ENCODE data around the gene CGNL1. TPM values are rescaled to one million over a fixed set of nuclear protein-coding genes. Genes with fewer than 3 reads are reported as not detected.

The CGNL1 gene
- total and polyA plus RNA-seq, 10 of the 15 experiments (the other 5 are each of a cell fraction or from before 2014, with no cell fraction given): under 0.01 to 0.27 (median 0.04) TPM; not detected in 3

GRCh38 chr15:57529748-57530147 lies 153.4 kb downstream of the CGNL1 start (continued):
- no peak for TF ChIP-seq PAX8 (IDR thresholded peaks at IDR 0.05)
- no peak for TF ChIP-seq STAT1 (conservative IDR thresholded peaks at IDR 0.05)
- TF ChIP-seq RAD51 (IDR thresholded peaks at IDR 0.05): no peak
- TF ChIP-seq KLF5 (IDR thresholded peaks at IDR 0.05; ENCODE audit: partially characterized antibody): no peak
- TF ChIP-seq WRNIP1 (IDR thresholded peaks at IDR 0.05; ENCODE audit: borderline replicate concordance, low read depth, low read length): no peak
- TF ChIP-seq ZZZ3 (IDR thresholded peaks at IDR 0.05; ENCODE audit: control insufficient read depth, insufficient read length, low read depth): no peak

- H3K4me2 ChIP-seq (ENCODE audit: control insufficient read depth, insufficient read depth): no peak overlapping the region
- no peaks in the 10 kb centered on the region for H4K20me1 ChIP-seq (ENCODE audit: control insufficient read depth, insufficient read depth)
- POLR2A ChIA-PET: no interaction called here
- no peaks in the 10 kb centered on the region for H3K4me1 ChIP-seq (ENCODE audit: control insufficient read depth, insufficient read depth, low read length)
- in situ Hi-C loops (cut with MboI) (loop anchor here (5.0 to 25.0 kb wide), 4 partner anchors 386 to 1038 kb away; no protein-coding TSS in a partner anchor), intact Hi-C loops (cut with micrococcal nuclease; ENCODE audit: unreplicated experiment) (no loop called here)
- H3K36me3 ChIP-seq (ENCODE audit: control insufficient read depth in 2 of 2, insufficient read depth in 2 of 2, low read length in 1 of 2): no peaks in the 10 kb centered on the region
- no peak overlapping the region for H2AFZ ChIP-seq (ENCODE audit: control insufficient read depth, low read depth, low read length)
- H3K4me3 ChIP-seq: no peak overlapping the region
- ATAC-seq (no peak), DNase-seq (ENCODE audit: low read depth, low spot score) (no peak), FAIRE-seq (no peak)
- no peak overlapping the region for H3K9ac ChIP-seq (ENCODE audit: control insufficient read depth, insufficient read depth, low read length)
- SMC1A ChIA-PET (ENCODE audit: uncharacterized antibody, unreplicated experiment): interaction anchor here (1.0 kb wide), 1 partner anchor 12 kb away, joined by 3 read pairs; no protein-coding TSS in a partner anchor
- CTCF ChIA-PET: interaction anchor here (1.3 to 2.0 kb wide), 2 partner anchors 9 to 192 kb away, joined by 5 to 7 read pairs; no protein-coding TSS in a partner anchor
- no peak overlapping the region for H3K27ac ChIP-seq (ENCODE audit: control insufficient read depth, insufficient read depth)
- H3K79me2 ChIP-seq (ENCODE audit: control insufficient read depth, insufficient read depth, low read length): no peaks in the 10 kb centered on the region
- no peaks in the 10 kb centered on the region; a peak in 3 of 4 replicates for H3K27me3 ChIP-seq (replicated peaks in 1 of 2; ENCODE audit: control insufficient read depth in 2 of 2, insufficient read depth in 2 of 2, low read length in 1 of 2)
- WGBS (ENCODE audit: insufficient coverage, insufficient replicate concordance, low lambda C conversion rate, missing lambda C conversion rate): 52% methylated on average over 6 of the region's 6 CpGs
- no peaks in the 10 kb centered on the region; the same call in 2 of the 3 replicates for H3K9me3 ChIP-seq (replicated peaks; ENCODE audit: control insufficient read depth, insufficient read depth, low read length)
- RAD21 ChIA-PET (ENCODE audit: unreplicated experiment): no interaction called here
- no TSS peak for BruUV-seq (replicated peaks)
- TF ChIP-seq ZNF24 (IDR thresholded peaks at IDR 0.05) (no peak), E4F1 (IDR thresholded peaks at IDR 0.05; ENCODE audit: borderline replicate concordance, partially characterized antibody) (no peak), NFYB (IDR thresholded peaks at IDR 0.05; ENCODE audit: insufficient read depth, low read depth, low read length) (no peak), ATF3 (IDR thresholded peaks at IDR 0.05; ENCODE audit: borderline replicate concordance, extremely low read depth, low read depth, low read length) (no peak), IRF3 (IDR thresholded peaks at IDR 0.05) (no peak), EED (IDR thresholded peaks at IDR 0.05; ENCODE audit: low read depth) (no peak), REST (IDR thresholded peaks at IDR 0.05; ENCODE audit: low read depth, low read length) (no peak), POLR2A (IDR thresholded peaks at IDR 0.05; ENCODE audit: low read depth, low read length) (no peak)
These were observed 156.6 kb downstream of the CGNL1 start for GRCh38 chr15:57532731-57533447.

All from GM12878 (cell line).